ENCODE measurements around the gene VGLL4.

VGLL4 gene

DNA sequence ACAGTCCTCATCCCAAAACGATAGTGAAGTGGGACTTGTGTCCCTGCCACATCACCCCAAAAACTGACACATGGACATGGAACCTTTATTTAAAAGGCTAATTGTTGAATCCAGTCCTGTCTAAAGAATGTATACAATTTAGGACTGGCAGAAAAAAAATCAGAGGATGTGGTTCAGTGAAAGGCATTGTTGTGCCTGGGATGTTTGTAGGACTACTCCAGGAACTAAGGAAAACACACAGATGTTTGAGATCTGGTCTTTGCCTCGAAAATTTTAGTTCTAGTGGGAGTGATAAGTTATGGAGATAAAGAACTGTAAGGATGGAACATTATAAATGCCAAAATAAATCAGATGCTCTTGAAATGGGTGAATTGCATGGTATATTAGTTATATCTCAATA is 27.2 kb downstream of the VGLL4 start:
- no peak overlapping the region for H3K4me3 ChIP-seq (replicated peaks in 1 of 2; ENCODE audit: low read depth in 2 of 2, low read length in 2 of 2)
- DNase-seq (ENCODE audit: low read depth in 2 of 2), result no peak
- TF ChIP-seq, protein P1, sequence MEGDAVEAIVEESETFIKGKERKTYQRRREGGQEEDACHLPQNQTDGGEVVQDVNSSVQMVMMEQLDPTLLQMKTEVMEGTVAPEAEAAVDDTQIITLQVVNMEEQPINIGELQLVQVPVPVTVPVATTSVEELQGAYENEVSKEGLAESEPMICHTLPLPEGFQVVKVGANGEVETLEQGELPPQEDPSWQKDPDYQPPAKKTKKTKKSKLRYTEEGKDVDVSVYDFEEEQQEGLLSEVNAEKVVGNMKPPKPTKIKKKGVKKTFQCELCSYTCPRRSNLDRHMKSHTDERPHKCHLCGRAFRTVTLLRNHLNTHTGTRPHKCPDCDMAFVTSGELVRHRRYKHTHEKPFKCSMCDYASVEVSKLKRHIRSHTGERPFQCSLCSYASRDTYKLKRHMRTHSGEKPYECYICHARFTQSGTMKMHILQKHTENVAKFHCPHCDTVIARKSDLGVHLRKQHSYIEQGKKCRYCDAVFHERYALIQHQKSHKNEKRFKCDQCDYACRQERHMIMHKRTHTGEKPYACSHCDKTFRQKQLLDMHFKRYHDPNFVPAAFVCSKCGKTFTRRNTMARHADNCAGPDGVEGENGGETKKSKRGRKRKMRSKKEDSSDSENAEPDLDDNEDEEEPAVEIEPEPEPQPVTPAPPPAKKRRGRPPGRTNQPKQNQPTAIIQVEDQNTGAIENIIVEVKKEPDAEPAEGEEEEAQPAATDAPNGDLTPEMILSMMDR (IDR thresholded peaks at IDR 0.05; ENCODE audit: low read depth, low read length), result no peak

DNA sequence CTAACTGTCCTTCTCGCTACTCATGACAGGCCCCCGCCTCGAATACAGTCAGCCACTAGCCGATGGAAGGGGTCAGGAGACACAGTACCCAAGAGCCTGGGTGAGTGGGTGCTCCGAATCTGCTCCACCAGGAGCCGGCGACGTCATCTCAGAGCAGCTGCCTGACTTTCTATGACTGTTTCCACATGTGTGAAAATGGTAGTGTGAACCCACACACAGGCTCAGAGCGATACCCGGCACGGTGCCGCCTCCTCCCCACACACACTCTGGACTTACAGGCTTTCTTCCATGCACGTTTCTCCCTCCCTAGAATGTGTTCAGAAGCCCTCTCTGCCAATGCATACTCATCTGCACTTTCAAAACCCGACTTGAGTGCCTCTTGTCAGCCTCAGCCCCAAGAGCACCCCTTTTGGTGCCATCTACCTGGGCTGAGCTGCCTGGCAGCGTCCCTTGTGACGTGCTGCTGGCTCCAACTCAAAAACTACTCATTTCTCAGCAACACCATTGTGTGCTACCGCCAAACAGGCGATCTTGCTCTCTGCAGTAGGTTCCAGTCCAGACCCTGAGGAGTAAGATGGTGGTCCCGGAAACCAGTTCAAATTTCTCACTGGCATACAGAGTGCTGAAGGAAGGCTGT is 29.7 kb downstream of the VGLL4 start:
- no peak overlapping the region for H3K4me3 ChIP-seq (replicated peaks in 1 of 2; ENCODE audit: low read depth in 2 of 2, low read length in 2 of 2)
- TF ChIP-seq, protein P1 (IDR thresholded peaks at IDR 0.05; ENCODE audit: low read depth, low read length), result no peak
- DNase-seq (ENCODE audit: low read depth in 2 of 2), result no peak

DNA sequence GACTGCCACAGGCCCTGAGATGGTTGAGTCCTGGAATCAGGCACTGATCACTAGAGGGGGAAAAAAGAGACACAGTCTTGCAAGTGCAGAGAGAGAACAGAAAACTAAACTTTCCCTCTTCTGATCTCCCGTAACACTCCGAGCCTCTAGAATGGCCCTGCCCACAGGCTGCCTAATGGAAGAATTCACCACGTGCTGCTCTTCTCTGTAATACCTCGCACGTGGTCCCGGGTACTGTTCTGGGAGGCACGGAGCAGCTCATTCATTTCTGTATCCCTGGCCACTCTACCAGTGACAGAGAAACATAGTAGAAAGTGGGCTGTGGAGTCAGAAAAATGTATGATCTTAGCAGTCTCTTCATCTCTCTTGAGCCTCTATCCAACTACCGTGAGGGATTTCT is 30.4 kb downstream of the VGLL4 start:
- DNase-seq (ENCODE audit: low read depth in 2 of 2), result no peak
- TF ChIP-seq, protein P1 (IDR thresholded peaks at IDR 0.05; ENCODE audit: low read depth, low read length), result no peak
- no peak overlapping the region for H3K4me3 ChIP-seq (replicated peaks in 1 of 2; ENCODE audit: low read depth in 2 of 2, low read length in 2 of 2)

DNA sequence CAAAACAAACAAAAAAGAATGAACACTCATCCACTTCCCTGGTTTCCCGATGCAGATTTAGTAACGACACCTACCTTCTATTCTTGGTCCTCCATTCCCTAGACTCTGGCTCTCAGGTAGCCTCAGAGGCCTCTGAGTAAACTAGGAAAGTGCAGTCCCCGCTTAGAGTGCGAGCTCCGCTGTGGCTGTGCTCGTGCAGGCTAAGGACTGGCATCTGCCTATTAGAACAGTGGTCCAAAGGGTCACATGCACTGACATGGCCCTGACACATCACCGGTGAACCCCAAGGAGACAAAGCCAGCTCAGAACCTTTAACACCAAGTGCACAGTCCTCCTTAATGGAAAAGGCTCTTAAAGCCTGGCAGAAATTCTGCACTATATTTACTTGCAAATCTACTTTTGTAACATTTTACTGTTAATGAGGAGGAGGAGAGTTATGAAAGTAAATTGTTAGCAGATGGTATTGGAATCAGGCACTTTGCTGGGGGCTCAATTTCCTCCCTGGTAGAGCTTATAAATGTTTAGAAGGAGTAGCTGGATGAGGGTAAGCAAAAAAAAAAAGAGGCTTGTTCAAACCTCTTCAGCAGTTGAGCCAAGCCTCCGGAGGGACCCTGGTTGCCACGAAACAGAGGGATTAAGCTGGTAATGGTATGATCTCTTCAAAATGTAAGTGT is 31.1 kb downstream of the VGLL4 start:
- TF ChIP-seq, protein P1 (IDR thresholded peaks at IDR 0.05; ENCODE audit: low read depth, low read length), result no peak
- H3K4me3 ChIP-seq (replicated peaks in 1 of 2; ENCODE audit: low read depth in 2 of 2, low read length in 2 of 2), result no peak overlapping the region
- no peak for DNase-seq (ENCODE audit: low read depth in 2 of 2)

DNA sequence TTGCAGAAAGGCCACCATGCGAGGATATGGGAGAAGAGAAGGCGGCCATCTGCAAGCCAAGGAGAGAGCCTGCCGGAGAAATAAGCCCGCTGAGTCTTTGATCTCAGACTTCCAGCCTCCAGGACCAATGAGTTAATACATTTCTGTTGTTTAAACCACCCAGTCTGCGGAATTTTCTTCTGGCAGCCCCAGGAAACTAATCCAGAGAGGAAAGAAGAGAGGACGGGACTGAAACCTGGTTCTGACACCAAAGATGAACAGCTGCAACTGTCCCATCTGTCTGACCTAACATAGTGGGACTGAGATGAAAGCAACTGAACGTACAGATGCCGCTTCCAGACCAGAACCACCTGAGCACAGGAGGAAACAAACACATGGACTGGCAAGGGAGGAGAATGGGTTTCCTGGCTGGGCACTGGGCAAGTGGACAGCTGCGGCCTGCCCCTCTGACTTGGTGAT is 32.3 kb downstream of the VGLL4 start:
- no peak for DNase-seq (ENCODE audit: low read depth in 2 of 2)
- H3K4me3 ChIP-seq (replicated peaks in 1 of 2; ENCODE audit: low read depth in 2 of 2, low read length in 2 of 2), result no peak overlapping the region
- TF ChIP-seq, protein P1 (IDR thresholded peaks at IDR 0.05; ENCODE audit: low read depth, low read length), result no peak

DNA sequence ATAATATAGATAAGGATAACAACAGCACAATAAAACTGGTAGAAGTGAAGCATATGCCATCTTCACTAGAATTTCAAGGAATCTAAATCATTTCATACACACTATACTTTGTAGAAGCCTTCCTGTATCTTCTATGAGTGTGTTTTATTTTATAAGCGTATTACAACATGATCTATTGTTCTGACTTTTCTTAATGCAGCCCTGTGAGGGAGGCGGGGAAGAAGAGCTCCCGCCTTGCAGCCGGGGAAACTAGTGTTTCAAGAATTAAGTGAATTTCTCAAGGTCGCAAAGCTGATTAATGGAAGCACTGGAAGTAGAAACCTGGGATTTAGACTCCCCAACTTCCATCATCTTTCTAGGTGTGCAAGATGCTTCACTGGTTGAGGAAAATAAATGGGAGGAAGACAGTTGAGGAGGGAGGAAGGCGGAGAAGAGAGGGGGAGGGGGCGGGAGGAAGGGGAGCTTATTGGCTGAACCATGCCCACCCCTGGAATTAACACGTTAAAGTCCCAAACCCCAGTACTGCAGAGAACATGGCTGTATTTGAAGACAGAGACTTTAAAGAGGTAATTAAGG is 32.9 kb downstream of the VGLL4 start:
- TF ChIP-seq, protein P1 (IDR thresholded peaks at IDR 0.05; ENCODE audit: low read depth, low read length), result no peak
- peak in 1 of 2 donors; percentile 45 for DNase-seq (ENCODE audit: low read depth in 2 of 2)

More for the DNA sequence above, 32.9 kb downstream of the VGLL4 start:
- no peak overlapping the region for H3K4me3 ChIP-seq (replicated peaks in 1 of 2; ENCODE audit: low read depth in 2 of 2, low read length in 2 of 2)

Data from cardiac fibroblast (primary cell).